GM23338 (cell line): Measurements from ENCODE around the gene TPPP3. TPM values are rescaled to one million over a fixed set of nuclear protein-coding genes. Genes with fewer than 3 reads are reported as not detected.
A peak's percentile ranks its signal among the peaks of the same experiment; 100 is the strongest.

ENCODE experiments used
- ATAC-seq: fragments of 200-7000 bp; cut with Tn5 transposase; 3 replicates; pipeline ENCODE4 v1.9.1; 2020
- DNase-seq: peaks from one replicate; pipeline ENCODE4 v3.0.0-alpha.2; 2015; ENCODE audit warnings: low spot score
- H2AFZ ChIP-seq: fragments of 200-600 bp; sonication (generic); 2 replicates; pipeline ENCODE4 v1.8.0; 2016; ENCODE audit warnings: antibody characterized with exemption, mild to moderate bottlenecking, moderate library complexity
- H3F3A ChIP-seq: fragments of 200-600 bp; sonication (generic); replicated peaks from 2 replicates; pipeline ENCODE4 v1.8.0; 2017; ENCODE audit warnings: antibody characterized with exemption, mixed run types, low read depth
- H3K27ac ChIP-seq: fragments of 200-600 bp; sonication (generic); 2 replicates; pipeline ENCODE4 v1.6.1; 2016; ENCODE audit warnings: low read depth
- H3K27me3 ChIP-seq: fragments of 200-600 bp; sonication (generic); 2 replicates; pipeline ENCODE4 v1.8.0; 2016; ENCODE audit warnings: mild to moderate bottlenecking, mixed run types, moderate library complexity; ENCODE audit not compliant: insufficient read depth
- H3K36me3 ChIP-seq: fragments of 200-600 bp; sonication (generic); 2 replicates; pipeline ENCODE4 v1.8.0; 2016; ENCODE audit warnings: mild to moderate bottlenecking; ENCODE audit not compliant: insufficient read depth
- H3K4me1 ChIP-seq: fragments of 200-600 bp; sonication (generic); 2 replicates; pipeline ENCODE4 v1.8.0; 2016; ENCODE audit warnings: mild to moderate bottlenecking, moderate library complexity; ENCODE audit not compliant: insufficient read depth
- H3K4me2 ChIP-seq: fragments of 200-600 bp; sonication (generic); 2 replicates; pipeline ENCODE4 v1.7.1; 2017; ENCODE audit warnings: mixed run types
- H3K4me3 ChIP-seq: fragments of 200-600 bp; sonication (generic); 2 replicates; pipeline ENCODE4 v1.6.1; 2016; ENCODE audit warnings: mixed run types
- H3K79me2 ChIP-seq: fragments of 200-600 bp; sonication (generic); replicated peaks from 2 replicates; pipeline ENCODE4 v1.8.0; 2017; ENCODE audit warnings: mild to moderate bottlenecking; ENCODE audit not compliant: insufficient read depth
- H3K9me2 ChIP-seq: fragments of 200-600 bp; sonication (generic); 2 replicates; pipeline ENCODE4 v1.8.0; 2017; ENCODE audit not compliant: insufficient read depth
- H4K20me1 ChIP-seq: fragments of 200-600 bp; sonication (generic); replicated peaks from 2 replicates; pipeline ENCODE4 v1.8.0; 2017; ENCODE audit warnings: mild to moderate bottlenecking; ENCODE audit not compliant: insufficient read depth
- H3K27ac Mint-ChIP-seq: 2 replicates; pipeline ENCODE4 v1.8.0; 2020; ENCODE audit warnings: inconsistent platforms, mild to moderate bottlenecking, moderate library complexity, mixed read lengths
- H3K27me3 Mint-ChIP-seq: 3 replicates; pipeline ENCODE4 v1.8.0; 2022; ENCODE audit warnings: low read depth, mild to moderate bottlenecking, moderate library complexity, mixed read lengths, inconsistent platforms; ENCODE audit not compliant: insufficient read depth, poor library complexity
- H3K36me3 Mint-ChIP-seq: 3 replicates; pipeline ENCODE4 v1.8.0; 2021; ENCODE audit warnings: low read depth, mild to moderate bottlenecking, inconsistent platforms, moderate library complexity, mixed read lengths
- H3K4me1 Mint-ChIP-seq: 3 replicates; pipeline ENCODE4 v1.8.0; 2020; ENCODE audit warnings: mild to moderate bottlenecking, inconsistent platforms, mixed read lengths
- H3K4me3 Mint-ChIP-seq: 3 replicates; pipeline ENCODE4 v1.8.0; 2021; ENCODE audit warnings: moderate library complexity, mild to moderate bottlenecking, inconsistent platforms, mixed read lengths
- H3K9me3 Mint-ChIP-seq: 3 replicates; pipeline ENCODE4 v1.8.0; 2020; ENCODE audit warnings: moderate library complexity, mild to moderate bottlenecking, inconsistent platforms, mixed read lengths
- CREB1 ChIP-seq: fragments of 250-450 bp; sonication (Bioruptor Pico); IDR thresholded peaks from 2 replicates; pipeline ENCODE4 v1.5.0; 2020; ENCODE audit warnings: low read depth, mild to moderate bottlenecking, moderate library complexity
- EZH2 ChIP-seq: fragments of 200-600 bp; sonication (generic); IDR thresholded peaks from one replicate; pipeline ENCODE4 v1.8.0; 2017; ENCODE audit warnings: antibody characterized with exemption, mild to moderate bottlenecking, low read depth; ENCODE audit not compliant: unreplicated experiment
- JUNB ChIP-seq: IDR thresholded peaks from one replicate; pipeline ENCODE4 v1.6.1; 2016; ENCODE audit warnings: antibody characterized with exemption; ENCODE audit not compliant: unreplicated experiment
- NANOG ChIP-seq: IDR thresholded peaks from 2 replicates; pipeline ENCODE4 v1.6.1; 2016; ENCODE audit warnings: antibody characterized with exemption, borderline replicate concordance
- STAT1 ChIP-seq: IDR thresholded peaks from one replicate; pipeline ENCODE4 v1.6.1; 2016; ENCODE audit warnings: antibody characterized with exemption; ENCODE audit not compliant: unreplicated experiment
- ZNF331 ChIP-seq: fragments of 250-450 bp; sonication (Bioruptor Pico); IDR thresholded peaks from 2 replicates; pipeline ENCODE4 v1.5.0; 2020; ENCODE audit warnings: low read depth, mild to moderate bottlenecking, moderate library complexity
- polyA plus RNA-seq: library from polyadenylated mRNA; unstranded; fragments of >200 nt; fragmentation: Nextera tagmentation; extraction: Ambion mirVana; gene quantifications from 2 replicates; pipeline ENCODE4 v1.2.1, GENCODE V29; 2016
- total RNA-seq: library from RNA; depleted of rRNA; stranded (reverse); fragments of >200 nt; shearing (Covaris generic); gene quantifications from 2 replicates; pipeline ENCODE4 v1.2.3, GENCODE V29; 2014
- TF ChIP-seq, protein P1 (sequence below): IDR thresholded peaks from one replicate; pipeline ENCODE4 v1.6.1; 2018; ENCODE audit warnings: antibody characterized with exemption; ENCODE audit not compliant: unreplicated experiment
- TF ChIP-seq, protein P2 (sequence below): IDR thresholded peaks from 2 replicates; pipeline ENCODE4 v1.6.1; 2016; ENCODE audit warnings: antibody characterized with exemption
- TF ChIP-seq, protein P3 (sequence below): fragments of 250-450 bp; sonication (Bioruptor Pico); IDR thresholded peaks from 2 replicates; pipeline ENCODE4 v1.5.0; 2020; ENCODE audit warnings: mild to moderate bottlenecking, moderate library complexity

Gene TPPP3
- total and polyA plus RNA-seq, 2 experiments from 2014 or later, result 0.26 to 0.28 TPM

DNA sequence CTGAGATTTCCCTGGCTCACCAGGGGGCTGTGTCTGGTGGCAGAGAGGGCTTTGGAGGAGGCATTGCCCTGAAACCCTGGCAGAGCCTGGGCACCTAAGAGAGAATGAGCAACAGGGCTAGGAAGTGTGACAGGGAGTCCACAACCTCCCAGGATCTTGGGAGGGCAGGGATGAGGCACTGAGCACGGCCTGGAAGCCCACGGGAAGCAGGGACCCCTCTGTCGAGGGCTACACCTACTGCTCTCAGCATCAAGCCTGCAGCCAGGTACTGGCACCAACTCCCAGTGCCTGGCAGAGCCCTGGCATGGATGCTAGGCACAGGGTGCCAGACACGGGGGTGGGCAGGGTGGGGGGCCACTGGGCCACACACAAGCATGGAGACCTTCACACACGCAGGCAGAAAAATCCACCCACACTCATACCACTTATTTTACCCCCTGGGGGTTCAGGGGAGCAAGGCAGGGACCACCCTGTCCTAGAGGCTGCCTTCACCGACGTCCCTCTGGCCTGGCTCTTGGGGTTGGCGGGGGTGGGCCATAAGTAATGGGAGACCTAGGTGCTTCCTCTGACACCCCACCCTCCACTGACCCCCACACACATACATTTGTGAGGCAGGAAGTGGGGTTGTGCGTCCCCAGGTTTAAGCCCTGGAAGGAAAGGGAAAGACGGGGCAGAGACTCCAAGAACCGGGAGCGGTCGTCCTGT, 36.7 kb upstream of the TPPP3 start:
- H4K20me1 ChIP-seq, result no peaks in the 10 kb centered on the region
- no peaks in the 10 kb centered on the region for H3K9me2 ChIP-seq
- Mint-ChIP-seq H3K27ac (no peak overlapping the region), H3K36me3 (peaks cover 10% of the 10 kb centered on the region), H3K4me1 (peaks cover 61% of the 10 kb centered on the region), H3K27me3 (peaks cover 39% of the 10 kb centered on the region), H3K4me3 (peak overlapping the region; percentile 76), H3K9me3 (peaks cover 3% of the 10 kb centered on the region; the same call in 2 of the 3 replicates)
- peaks cover 37% of the 10 kb centered on the region for H3K4me1 ChIP-seq
- peak overlapping the region; percentile 85 for H3K4me3 ChIP-seq
- H3K27ac ChIP-seq, result no peak overlapping the region
- no peak for DNase-seq
- no peak for ATAC-seq
- H3K36me3 ChIP-seq, result no peaks in the 10 kb centered on the region
- TF ChIP-seq, protein P1, sequence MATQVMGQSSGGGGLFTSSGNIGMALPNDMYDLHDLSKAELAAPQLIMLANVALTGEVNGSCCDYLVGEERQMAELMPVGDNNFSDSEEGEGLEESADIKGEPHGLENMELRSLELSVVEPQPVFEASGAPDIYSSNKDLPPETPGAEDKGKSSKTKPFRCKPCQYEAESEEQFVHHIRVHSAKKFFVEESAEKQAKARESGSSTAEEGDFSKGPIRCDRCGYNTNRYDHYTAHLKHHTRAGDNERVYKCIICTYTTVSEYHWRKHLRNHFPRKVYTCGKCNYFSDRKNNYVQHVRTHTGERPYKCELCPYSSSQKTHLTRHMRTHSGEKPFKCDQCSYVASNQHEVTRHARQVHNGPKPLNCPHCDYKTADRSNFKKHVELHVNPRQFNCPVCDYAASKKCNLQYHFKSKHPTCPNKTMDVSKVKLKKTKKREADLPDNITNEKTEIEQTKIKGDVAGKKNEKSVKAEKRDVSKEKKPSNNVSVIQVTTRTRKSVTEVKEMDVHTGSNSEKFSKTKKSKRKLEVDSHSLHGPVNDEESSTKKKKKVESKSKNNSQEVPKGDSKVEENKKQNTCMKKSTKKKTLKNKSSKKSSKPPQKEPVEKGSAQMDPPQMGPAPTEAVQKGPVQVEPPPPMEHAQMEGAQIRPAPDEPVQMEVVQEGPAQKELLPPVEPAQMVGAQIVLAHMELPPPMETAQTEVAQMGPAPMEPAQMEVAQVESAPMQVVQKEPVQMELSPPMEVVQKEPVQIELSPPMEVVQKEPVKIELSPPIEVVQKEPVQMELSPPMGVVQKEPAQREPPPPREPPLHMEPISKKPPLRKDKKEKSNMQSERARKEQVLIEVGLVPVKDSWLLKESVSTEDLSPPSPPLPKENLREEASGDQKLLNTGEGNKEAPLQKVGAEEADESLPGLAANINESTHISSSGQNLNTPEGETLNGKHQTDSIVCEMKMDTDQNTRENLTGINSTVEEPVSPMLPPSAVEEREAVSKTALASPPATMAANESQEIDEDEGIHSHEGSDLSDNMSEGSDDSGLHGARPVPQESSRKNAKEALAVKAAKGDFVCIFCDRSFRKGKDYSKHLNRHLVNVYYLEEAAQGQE, result no peak
- no peak for TF ChIP-seq STAT1
- TF ChIP-seq EZH2, result no peak
- TF ChIP-seq NANOG, result no peak
- TF ChIP-seq, protein P2, sequence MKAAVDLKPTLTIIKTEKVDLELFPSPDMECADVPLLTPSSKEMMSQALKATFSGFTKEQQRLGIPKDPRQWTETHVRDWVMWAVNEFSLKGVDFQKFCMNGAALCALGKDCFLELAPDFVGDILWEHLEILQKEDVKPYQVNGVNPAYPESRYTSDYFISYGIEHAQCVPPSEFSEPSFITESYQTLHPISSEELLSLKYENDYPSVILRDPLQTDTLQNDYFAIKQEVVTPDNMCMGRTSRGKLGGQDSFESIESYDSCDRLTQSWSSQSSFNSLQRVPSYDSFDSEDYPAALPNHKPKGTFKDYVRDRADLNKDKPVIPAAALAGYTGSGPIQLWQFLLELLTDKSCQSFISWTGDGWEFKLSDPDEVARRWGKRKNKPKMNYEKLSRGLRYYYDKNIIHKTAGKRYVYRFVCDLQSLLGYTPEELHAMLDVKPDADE, result no peak
- TF ChIP-seq JUNB, result no peak
- no peak for TF ChIP-seq ZNF331 (CRISPR knock-in tag)
- TF ChIP-seq CREB1 (CRISPR knock-in tag), result no peak
- TF ChIP-seq, protein P3, sequence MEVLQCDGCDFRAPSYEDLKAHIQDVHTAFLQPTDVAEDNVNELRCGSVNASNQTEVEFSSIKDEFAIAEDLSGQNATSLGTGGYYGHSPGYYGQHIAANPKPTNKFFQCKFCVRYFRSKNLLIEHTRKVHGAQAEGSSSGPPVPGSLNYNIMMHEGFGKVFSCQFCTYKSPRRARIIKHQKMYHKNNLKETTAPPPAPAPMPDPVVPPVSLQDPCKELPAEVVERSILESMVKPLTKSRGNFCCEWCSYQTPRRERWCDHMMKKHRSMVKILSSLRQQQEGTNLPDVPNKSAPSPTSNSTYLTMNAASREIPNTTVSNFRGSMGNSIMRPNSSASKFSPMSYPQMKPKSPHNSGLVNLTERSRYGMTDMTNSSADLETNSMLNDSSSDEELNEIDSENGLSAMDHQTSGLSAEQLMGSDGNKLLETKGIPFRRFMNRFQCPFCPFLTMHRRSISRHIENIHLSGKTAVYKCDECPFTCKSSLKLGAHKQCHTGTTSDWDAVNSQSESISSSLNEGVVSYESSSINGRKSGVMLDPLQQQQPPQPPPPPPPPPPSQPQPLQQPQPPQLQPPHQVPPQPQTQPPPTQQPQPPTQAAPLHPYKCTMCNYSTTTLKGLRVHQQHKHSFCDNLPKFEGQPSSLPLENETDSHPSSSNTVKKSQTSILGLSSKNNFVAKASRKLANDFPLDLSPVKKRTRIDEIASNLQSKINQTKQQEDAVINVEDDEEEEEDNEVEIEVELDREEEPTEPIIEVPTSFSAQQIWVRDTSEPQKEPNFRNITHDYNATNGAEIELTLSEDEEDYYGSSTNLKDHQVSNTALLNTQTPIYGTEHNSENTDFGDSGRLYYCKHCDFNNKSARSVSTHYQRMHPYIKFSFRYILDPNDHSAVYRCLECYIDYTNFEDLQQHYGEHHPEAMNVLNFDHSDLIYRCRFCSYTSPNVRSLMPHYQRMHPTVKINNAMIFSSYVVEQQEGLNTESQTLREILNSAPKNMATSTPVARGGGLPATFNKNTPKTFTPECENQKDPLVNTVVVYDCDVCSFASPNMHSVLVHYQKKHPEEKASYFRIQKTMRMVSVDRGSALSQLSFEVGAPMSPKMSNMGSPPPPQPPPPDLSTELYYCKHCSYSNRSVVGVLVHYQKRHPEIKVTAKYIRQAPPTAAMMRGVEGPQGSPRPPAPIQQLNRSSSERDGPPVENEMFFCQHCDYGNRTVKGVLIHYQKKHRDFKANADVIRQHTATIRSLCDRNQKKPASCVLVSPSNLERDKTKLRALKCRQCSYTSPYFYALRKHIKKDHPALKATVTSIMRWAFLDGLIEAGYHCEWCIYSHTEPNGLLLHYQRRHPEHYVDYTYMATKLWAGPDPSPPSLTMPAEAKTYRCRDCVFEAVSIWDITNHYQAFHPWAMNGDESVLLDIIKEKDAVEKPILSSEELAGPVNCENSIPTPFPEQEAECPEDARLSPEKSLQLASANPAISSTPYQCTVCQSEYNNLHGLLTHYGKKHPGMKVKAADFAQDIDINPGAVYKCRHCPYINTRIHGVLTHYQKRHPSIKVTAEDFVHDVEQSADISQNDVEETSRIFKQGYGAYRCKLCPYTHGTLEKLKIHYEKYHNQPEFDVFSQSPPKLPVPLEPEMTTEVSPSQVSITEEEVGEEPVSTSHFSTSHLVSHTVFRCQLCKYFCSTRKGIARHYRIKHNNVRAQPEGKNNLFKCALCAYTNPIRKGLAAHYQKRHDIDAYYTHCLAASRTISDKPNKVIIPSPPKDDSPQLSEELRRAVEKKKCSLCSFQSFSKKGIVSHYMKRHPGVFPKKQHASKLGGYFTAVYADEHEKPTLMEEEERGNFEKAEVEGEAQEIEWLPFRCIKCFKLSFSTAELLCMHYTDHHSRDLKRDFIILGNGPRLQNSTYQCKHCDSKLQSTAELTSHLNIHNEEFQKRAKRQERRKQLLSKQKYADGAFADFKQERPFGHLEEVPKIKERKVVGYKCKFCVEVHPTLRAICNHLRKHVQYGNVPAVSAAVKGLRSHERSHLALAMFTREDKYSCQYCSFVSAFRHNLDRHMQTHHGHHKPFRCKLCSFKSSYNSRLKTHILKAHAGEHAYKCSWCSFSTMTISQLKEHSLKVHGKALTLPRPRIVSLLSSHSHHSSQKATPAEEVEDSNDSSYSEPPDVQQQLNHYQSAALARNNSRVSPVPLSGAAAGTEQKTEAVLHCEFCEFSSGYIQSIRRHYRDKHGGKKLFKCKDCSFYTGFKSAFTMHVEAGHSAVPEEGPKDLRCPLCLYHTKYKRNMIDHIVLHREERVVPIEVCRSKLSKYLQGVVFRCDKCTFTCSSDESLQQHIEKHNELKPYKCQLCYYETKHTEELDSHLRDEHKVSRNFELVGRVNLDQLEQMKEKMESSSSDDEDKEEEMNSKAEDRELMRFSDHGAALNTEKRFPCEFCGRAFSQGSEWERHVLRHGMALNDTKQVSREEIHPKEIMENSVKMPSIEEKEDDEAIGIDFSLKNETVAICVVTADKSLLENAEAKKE (CRISPR knock-in tag), result no peak
- H3F3A ChIP-seq, result 0 out of 2 replicates have a peak, but pooled peaks cover 4% of the 10 kb centered on the region
- H3K79me2 ChIP-seq, result no peaks in the 10 kb centered on the region
- H3K27me3 ChIP-seq, result peaks cover 23% of the 10 kb centered on the region
- 0 out of 2 replicates have a peak overlapping the region, but pooled peaks have one; percentile 23 for H2AFZ ChIP-seq
- peak overlapping the region; percentile 90 for H3K4me2 ChIP-seq
